Measurements from ENCODE around the gene FCRLA. TPM values are rescaled to one million over a fixed set of nuclear protein-coding genes. Genes with fewer than 3 reads are reported as not detected.
A peak's percentile ranks its signal among the peaks of the same experiment; 100 is the strongest.
"Not testable (repeated sequence)": the region's sequence is repeated elsewhere in the genome, so short reads cannot be mapped to it uniquely, and the experiment has no call there.

FCRLA gene, protein sequence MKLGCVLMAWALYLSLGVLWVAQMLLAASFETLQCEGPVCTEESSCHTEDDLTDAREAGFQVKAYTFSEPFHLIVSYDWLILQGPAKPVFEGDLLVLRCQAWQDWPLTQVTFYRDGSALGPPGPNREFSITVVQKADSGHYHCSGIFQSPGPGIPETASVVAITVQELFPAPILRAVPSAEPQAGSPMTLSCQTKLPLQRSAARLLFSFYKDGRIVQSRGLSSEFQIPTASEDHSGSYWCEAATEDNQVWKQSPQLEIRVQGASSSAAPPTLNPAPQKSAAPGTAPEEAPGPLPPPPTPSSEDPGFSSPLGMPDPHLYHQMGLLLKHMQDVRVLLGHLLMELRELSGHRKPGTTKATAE
- 7.5 and 8.4 TPM in 2 replicates for total RNA-seq (2014; rRNA removed; shearing (Covaris generic))
- polyA plus RNA-seq (2016; fragmentation: Nextera tagmentation; extraction: Ambion mirVana) = 5.3 and 6.8 TPM in 2 replicates

DNA sequence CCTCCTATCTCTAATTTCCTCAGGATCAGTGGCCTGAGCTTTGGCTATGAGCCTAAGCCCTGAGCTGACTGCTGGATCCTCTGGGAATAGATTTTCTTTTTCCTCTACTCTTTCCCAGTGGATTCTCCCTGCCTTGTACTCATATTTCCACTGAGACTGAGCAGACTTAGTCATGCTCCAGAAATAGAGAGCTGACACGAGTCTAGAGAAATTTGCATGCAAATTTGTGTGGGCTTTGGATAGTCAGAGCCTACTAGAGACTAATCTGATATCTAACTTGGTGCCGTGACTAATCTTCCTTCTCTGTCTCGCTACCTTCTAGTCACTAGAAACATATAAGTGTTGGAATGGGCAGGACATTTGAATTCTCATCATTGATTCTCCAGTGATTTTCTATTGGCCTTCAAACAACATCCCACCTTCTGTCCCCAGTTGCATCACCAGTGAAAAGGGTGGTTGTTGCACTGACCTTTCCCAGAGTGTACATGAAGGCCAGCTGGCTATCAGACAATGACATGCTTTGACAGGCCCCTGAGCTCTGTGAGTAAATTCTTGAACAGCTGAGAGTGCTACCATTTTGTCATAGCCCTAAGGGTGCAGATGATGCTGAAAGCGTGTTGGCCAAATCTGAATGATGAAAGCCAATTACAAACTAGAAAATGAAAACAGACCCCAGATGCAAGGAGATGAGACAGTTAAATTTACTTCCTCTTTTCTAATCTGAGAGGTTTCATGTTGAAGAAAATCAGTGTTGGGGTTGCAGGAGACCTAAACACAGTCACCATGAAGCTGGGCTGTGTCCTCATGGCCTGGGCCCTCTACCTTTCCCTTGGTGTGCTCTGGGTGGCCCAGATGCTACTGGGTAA lies at the start of gene FCRLA:
TSS of gene FCRLA (plus strand) at position 748 of the 866 bp plus-strand sequence. CDS start at position 784, 36 bp downstream.
- Histone ChIP-seq H4K20me1 (ENCODE audit: insufficient read depth) (no peaks in the 10 kb centered on the region), H3K36me3 (ENCODE audit: low read depth) (no peaks in the 10 kb centered on the region), H3K27me3 (replicated peaks; ENCODE audit: insufficient read depth) (no peaks in the 10 kb centered on the region), H3K9me2 (ENCODE audit: insufficient read depth) (no peaks in the 10 kb centered on the region), H3F3A (ENCODE audit: insufficient read depth) (peaks cover 18% of the 10 kb centered on the region), H3K27ac (peak within 1 kb of the TSS; percentile 96), H3K4me2 (ENCODE audit: unreplicated experiment) (peak within 1 kb of the TSS; percentile 21), H3K9ac (peak within 1 kb of the TSS; percentile 73), H2AFZ (peak within 1 kb of the TSS; percentile 68), H3K4me3 (no peak within 1 kb of the TSS), H3K79me2 (ENCODE audit: insufficient read depth) (no peaks in the 10 kb centered on the region), H3K4me1 (ENCODE audit: insufficient read depth) (peaks cover 27% of the 10 kb centered on the region), H3K9me3 (ENCODE audit: low read depth) (no peaks in the 10 kb centered on the region)
- in situ Hi-C loops (cut with MboI) = no loop called here
- no peak for TF ChIP-seq EZH2phosphoT487 (IDR thresholded peaks at IDR 0.05; ENCODE audit: insufficient read depth, low read depth)
- TF ChIP-seq EZH2 (IDR thresholded peaks at IDR 0.05; ENCODE audit: insufficient read depth, poor library complexity, severe bottlenecking) = no peak
- WGBS, 2 experiments (ENCODE audit: low coverage in 1 of 2, low lambda C conversion rate in 2 of 2, missing lambda C conversion rate in 2 of 2) = 21 to 23% methylated on average over 4 of the region's 4 CpGs
- DNase-seq = peak; percentile 98

DNA sequence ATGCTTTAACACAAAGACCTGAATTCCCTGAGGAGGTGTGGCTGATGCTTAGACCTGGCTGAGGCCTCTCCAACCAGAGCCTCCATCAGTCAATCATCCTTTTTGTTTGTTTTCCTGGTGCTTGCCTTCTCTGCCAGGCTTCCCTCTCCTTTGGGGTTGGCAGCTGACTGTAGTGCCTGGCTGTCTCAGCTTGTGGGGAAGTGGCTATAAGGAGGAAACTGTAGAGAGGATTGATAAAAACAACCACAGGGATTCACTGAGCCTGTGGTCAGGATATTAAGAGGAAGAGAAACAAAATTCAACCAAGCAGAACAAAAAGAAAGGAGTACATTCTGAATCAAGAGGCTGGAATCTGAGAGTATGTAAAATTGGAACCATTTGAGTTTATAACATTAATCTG lies 48.5 kb upstream of the FCRLA start:
- DNase-seq; H3K4me3 ChIP-seq; H3K36me3 ChIP-seq (ENCODE audit: low read depth); H3K4me1 ChIP-seq (ENCODE audit: insufficient read depth); H3K27me3 ChIP-seq (replicated peaks; ENCODE audit: insufficient read depth); H3F3A ChIP-seq (ENCODE audit: insufficient read depth); H3K9me2 ChIP-seq (ENCODE audit: insufficient read depth); H4K20me1 ChIP-seq (ENCODE audit: insufficient read depth); H3K9ac ChIP-seq; H2AFZ ChIP-seq; H3K79me2 ChIP-seq (ENCODE audit: insufficient read depth); in situ Hi-C loops (cut with MboI); H3K9me3 ChIP-seq (ENCODE audit: low read depth); H3K27ac ChIP-seq; H3K4me2 ChIP-seq (ENCODE audit: unreplicated experiment): not testable (repeated sequence)

DNA sequence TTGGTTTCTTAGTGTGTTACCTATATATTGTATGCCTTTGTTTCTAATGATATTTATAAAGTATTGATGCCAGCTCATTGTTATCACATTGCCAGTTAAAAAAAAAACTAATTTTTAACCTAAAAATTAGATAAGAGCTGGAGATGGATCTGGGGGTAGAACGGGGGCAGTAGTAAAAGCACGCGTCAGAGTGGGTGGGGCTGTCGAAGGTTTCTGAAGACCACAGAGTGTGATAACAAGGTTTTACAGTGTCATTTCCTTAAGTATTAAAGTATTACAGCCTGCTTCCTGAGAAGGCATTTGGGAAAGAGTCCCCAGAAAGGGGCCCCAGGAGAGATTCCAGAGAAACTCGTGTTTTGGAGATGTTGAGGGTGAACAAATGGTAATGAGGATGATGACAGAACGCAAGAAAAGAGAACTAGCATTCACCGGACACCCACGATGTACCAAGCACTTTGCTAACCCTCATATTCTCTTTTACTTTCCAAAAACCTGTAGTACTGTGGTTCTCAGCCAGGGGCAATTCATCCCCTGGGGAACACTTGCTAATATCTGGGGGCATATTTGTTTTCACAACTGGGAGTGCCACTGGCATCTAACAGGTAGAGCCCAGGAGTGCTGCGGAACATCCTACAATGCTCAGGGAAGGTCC lies 45.2 kb upstream of the FCRLA start:
- H3F3A ChIP-seq (ENCODE audit: insufficient read depth); H3K9me2 ChIP-seq (ENCODE audit: insufficient read depth); DNase-seq; H3K4me3 ChIP-seq; H3K4me1 ChIP-seq (ENCODE audit: insufficient read depth); H3K79me2 ChIP-seq (ENCODE audit: insufficient read depth); H3K9ac ChIP-seq; H3K36me3 ChIP-seq (ENCODE audit: low read depth); H3K9me3 ChIP-seq (ENCODE audit: low read depth); H3K27ac ChIP-seq; H2AFZ ChIP-seq; H4K20me1 ChIP-seq (ENCODE audit: insufficient read depth); in situ Hi-C loops (cut with MboI); H3K4me2 ChIP-seq (ENCODE audit: unreplicated experiment); H3K27me3 ChIP-seq (replicated peaks; ENCODE audit: insufficient read depth): not testable (repeated sequence)
- 22 to 29% methylated on average over 3 to 4 of the region's 9 CpGs for WGBS, 2 experiments (ENCODE audit: low coverage in 1 of 2, low lambda C conversion rate in 2 of 2, missing lambda C conversion rate in 2 of 2)

DNA sequence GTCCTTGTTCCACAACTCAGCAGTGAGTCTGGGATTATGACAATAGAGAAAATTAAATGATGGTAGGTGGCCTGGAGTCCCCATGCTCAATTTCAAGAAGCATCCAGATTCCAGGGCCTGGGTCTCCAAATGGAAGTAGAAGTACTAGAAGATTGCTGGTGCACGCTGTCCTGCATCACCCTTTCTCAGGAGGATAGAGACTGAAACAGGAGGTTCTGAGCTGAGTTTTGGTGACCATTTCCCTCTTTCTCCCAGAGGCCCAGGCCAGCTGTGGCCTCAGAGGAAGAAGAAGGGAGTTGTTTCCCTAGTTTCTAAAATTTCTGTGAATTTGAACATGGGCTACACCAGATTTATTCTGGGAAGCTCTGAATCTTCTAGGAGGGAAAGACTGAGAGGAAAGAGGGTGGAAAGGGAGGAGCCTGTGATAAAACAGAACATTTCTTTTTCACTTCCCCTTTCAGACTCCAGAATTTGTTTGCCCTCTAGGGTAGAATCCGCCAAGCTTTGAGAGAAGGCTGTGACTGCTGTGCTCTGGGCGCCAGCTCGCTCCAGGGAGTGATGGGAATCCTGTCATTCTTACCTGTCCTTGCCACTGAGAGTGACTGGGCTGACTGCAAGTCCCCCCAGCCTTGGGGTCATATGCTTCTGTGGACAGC lies 44.2 kb upstream of the FCRLA start, which contains the start of gene FCGR2B:
TSS of gene FCGR2B (plus strand) at position 460 of the 656 bp plus-strand sequence. CDS start at position 559, 99 bp downstream.
- H3K27ac ChIP-seq; H3K4me3 ChIP-seq; H3K27me3 ChIP-seq (replicated peaks; ENCODE audit: insufficient read depth); H3K36me3 ChIP-seq (ENCODE audit: low read depth); H3F3A ChIP-seq (ENCODE audit: insufficient read depth); in situ Hi-C loops (cut with MboI); H3K79me2 ChIP-seq (ENCODE audit: insufficient read depth); H3K9me3 ChIP-seq (ENCODE audit: low read depth); H3K4me2 ChIP-seq (ENCODE audit: unreplicated experiment); DNase-seq; H3K4me1 ChIP-seq (ENCODE audit: insufficient read depth); H4K20me1 ChIP-seq (ENCODE audit: insufficient read depth); H2AFZ ChIP-seq; H3K9me2 ChIP-seq (ENCODE audit: insufficient read depth); H3K9ac ChIP-seq: not testable (repeated sequence)
- no CpG with 5 or more reads among the region's 4 CpGs for WGBS, 2 experiments (ENCODE audit: low coverage in 1 of 2, low lambda C conversion rate in 2 of 2, missing lambda C conversion rate in 2 of 2)

DNA sequence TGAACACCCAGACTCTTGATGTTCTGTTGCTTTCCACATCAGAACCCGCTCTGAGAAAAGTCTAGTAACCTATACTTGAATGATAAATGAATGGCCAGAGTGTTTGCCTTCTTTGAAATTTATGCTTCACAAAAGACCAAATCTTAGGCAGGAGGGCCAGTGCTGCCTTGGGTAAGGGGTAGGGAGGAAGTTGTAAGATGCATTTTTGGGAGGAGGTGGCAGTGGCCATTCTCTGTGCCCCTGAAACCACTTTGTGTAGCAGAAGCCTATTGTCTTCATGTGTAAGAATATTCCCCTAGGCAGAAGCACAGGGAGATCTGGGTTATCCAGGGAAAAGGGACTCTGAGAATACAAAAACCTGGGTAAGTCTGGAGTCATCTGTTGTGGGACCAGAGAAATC lies 43.5 kb upstream of the FCRLA start:
- H3K9ac ChIP-seq; H3K36me3 ChIP-seq (ENCODE audit: low read depth); H3K4me1 ChIP-seq (ENCODE audit: insufficient read depth); H2AFZ ChIP-seq; H3K9me2 ChIP-seq (ENCODE audit: insufficient read depth); H3K9me3 ChIP-seq (ENCODE audit: low read depth); DNase-seq; H4K20me1 ChIP-seq (ENCODE audit: insufficient read depth); H3F3A ChIP-seq (ENCODE audit: insufficient read depth); H3K4me2 ChIP-seq (ENCODE audit: unreplicated experiment); H3K27me3 ChIP-seq (replicated peaks; ENCODE audit: insufficient read depth); H3K27ac ChIP-seq; in situ Hi-C loops (cut with MboI); H3K4me3 ChIP-seq; H3K79me2 ChIP-seq (ENCODE audit: insufficient read depth): not testable (repeated sequence)
- WGBS, 2 experiments (ENCODE audit: low coverage in 1 of 2, low lambda C conversion rate in 2 of 2, missing lambda C conversion rate in 2 of 2) = no CpG with 5 or more reads among the region's 1 CpG

DNA sequence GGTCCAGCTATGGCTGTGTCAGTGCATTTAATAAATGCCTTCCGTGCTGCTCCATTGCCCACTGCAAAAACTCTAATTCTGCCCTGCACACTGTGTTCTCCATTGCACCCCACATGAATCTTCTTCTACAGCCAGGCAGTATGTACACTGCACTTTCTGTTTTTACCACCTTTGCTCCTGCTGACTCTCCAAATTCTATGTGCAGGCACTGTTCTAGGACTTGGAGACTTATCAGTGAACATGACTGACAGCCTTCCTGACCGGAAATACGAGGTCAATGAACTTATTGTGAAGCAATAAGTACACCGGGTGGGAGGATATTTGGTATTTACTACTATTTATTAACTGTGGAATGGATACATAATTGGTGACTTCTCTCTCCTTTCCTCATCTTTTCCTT lies 42.3 kb upstream of the FCRLA start:
- H3K36me3 ChIP-seq (ENCODE audit: low read depth); H3K9me3 ChIP-seq (ENCODE audit: low read depth); H2AFZ ChIP-seq; H3K9ac ChIP-seq; H3K79me2 ChIP-seq (ENCODE audit: insufficient read depth); H3K4me1 ChIP-seq (ENCODE audit: insufficient read depth); DNase-seq; H3F3A ChIP-seq (ENCODE audit: insufficient read depth); H3K27me3 ChIP-seq (replicated peaks; ENCODE audit: insufficient read depth); H3K27ac ChIP-seq; in situ Hi-C loops (cut with MboI); H3K9me2 ChIP-seq (ENCODE audit: insufficient read depth); H3K4me2 ChIP-seq (ENCODE audit: unreplicated experiment); H4K20me1 ChIP-seq (ENCODE audit: insufficient read depth); H3K4me3 ChIP-seq: not testable (repeated sequence)
- no CpG with 5 or more reads among the region's 4 CpGs for WGBS, 2 experiments (ENCODE audit: low coverage in 1 of 2, low lambda C conversion rate in 2 of 2, missing lambda C conversion rate in 2 of 2)

All from GM23248 (cell line).